Lung (tissue), 12 donors: ENCODE results near the gene MAGED1. TPM values are rescaled to one million over a fixed set of nuclear protein-coding genes. Genes with fewer than 3 reads are reported as not detected.
A peak's percentile ranks its signal among the peaks of the same experiment; 100 is the strongest.

Experiments
- ATAC-seq: fragments of 200-7000 bp; cut with Tn5 transposase; one replicate; pipeline ENCODE4 v1.9.1; 2020; ENCODE audit warnings: moderate number of reproducible peaks; ENCODE audit not compliant: insufficient read depth, low FRiP score
- DNase-seq, 3 donors: peaks; one replicate each; pipeline ENCODE4 v3.0.0-alpha.2; 2013 to 2017
- H3K27ac ChIP-seq, 2 donors: one replicate each; pipeline ENCODE4 v1.5.1; 2013; ENCODE audit warnings: mild to moderate bottlenecking in 2 of 2, moderate library complexity in 2 of 2, control low read depth in 1 of 2, inconsistent platforms in 1 of 2, low read depth in 1 of 2, low read length in 1 of 2
- H3K27me3 ChIP-seq, 3 donors: one replicate each; pipeline ENCODE4 v1.5.1; 2013; ENCODE audit warnings: low read length in 2 of 3; ENCODE audit not compliant: control insufficient read depth in 3 of 3, insufficient read depth in 3 of 3
- H3K36me3 ChIP-seq, 4 donors: one replicate each; pipeline ENCODE4 v1.5.1; 2013; ENCODE audit warnings: low read length in 4 of 4, mild to moderate bottlenecking in 1 of 4, moderate library complexity in 1 of 4; ENCODE audit not compliant: control insufficient read depth in 4 of 4, insufficient read depth in 4 of 4
- H3K4me1 ChIP-seq, 5 donors: one replicate each; pipeline ENCODE4 v1.5.1; 2013; ENCODE audit warnings: low read length in 5 of 5, mild to moderate bottlenecking in 2 of 5, moderate library complexity in 1 of 5; ENCODE audit not compliant: control insufficient read depth in 5 of 5, insufficient read depth in 5 of 5
- H3K4me3 ChIP-seq: one replicate; pipeline ENCODE4 v1.5.1; 2013; ENCODE audit warnings: mild to moderate bottlenecking, control low read depth, moderate library complexity
- H3K9ac ChIP-seq, 2 donors: one replicate each; pipeline ENCODE4 v1.5.1; 2013; ENCODE audit warnings: low read length in 2 of 2, control low read depth in 1 of 2; ENCODE audit not compliant: insufficient read depth in 1 of 2
- H3K9me3 ChIP-seq, 4 donors: one replicate each; pipeline ENCODE4 v1.5.1; 2013; ENCODE audit warnings: low read length in 3 of 4, mild to moderate bottlenecking in 1 of 4, moderate library complexity in 1 of 4; ENCODE audit not compliant: control insufficient read depth in 4 of 4, insufficient read depth in 3 of 4
- WGBS, 2 donors: extraction: QIAGEN DNeasy Blood & Tissue Kit; methylation state at CpG; one replicate each; pipeline ENCODE4 v1.1.7; 2013; 5-methylcytosine and 5-hydroxymethylcytosine counted together
- polyA plus RNA-seq, 2 donors: library from polyadenylated mRNA; stranded (reverse); fragments of 200-250 nt; gene quantifications; one replicate each; pipeline ENCODE4 v1.2.1, GENCODE V29; 2013
- total RNA-seq, 2 donors: library from RNA; depleted of rRNA in 1 of 2; stranded (reverse); fragments of >200 nt in 1 of 2; gene quantifications; one replicate each; pipeline ENCODE4 v1.2.1, GENCODE V29; 2014 to 2021
- TF ChIP-seq, protein P1 (sequence below): IDR thresholded peaks from 2 replicates; pipeline ENCODE4 v1.5.1; 2012; ENCODE audit warnings: mild to moderate bottlenecking; ENCODE audit errors: control extremely low read depth, extremely low read depth
- donor health status: control.
- donor health status: control.
- donor health status: Bipolar disorder and iron deficiency.
- donor health status: healthy.
- donor health status: DM: yes; HTN: yes; CAD: no.

Gene MAGED1
- total and polyA plus RNA-seq, 4 donors: 28.3 to 111 (median 73.1) TPM

DNA sequence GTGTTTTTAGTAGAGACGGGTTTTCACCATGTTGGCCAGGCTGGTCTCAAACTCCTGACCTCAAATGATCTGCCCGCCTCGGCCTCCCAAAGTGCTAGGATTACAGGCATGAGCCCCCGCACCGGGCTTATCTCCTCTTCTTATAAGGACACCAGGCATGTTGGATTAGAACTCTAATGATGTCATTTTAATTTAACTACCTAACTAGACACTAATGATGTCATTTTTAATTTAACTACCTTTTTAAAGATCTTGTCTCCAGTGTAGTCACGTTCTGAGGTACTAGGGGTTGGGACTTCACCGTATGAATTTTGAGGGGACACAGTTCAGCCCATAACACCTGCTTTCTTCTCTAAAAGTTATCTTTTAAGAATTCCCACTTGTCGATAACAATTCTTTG lies 37.7 kb upstream of the MAGED1 start:
- Histone ChIP-seq H3K36me3 (no peaks in the 10 kb centered on the region), H3K9ac (no peak overlapping the region), H3K27me3 (peaks cover 0 to 6% (median 2%) of the 10 kb centered on the region in 3 donors), H3K4me1 (no peaks in the 10 kb centered on the region), H3K4me3 (no peak overlapping the region), H3K9me3 (peaks cover 0 to 4% (median 0%) of the 10 kb centered on the region in 4 donors), H3K27ac (no peak overlapping the region)
- TF ChIP-seq, protein P1, sequence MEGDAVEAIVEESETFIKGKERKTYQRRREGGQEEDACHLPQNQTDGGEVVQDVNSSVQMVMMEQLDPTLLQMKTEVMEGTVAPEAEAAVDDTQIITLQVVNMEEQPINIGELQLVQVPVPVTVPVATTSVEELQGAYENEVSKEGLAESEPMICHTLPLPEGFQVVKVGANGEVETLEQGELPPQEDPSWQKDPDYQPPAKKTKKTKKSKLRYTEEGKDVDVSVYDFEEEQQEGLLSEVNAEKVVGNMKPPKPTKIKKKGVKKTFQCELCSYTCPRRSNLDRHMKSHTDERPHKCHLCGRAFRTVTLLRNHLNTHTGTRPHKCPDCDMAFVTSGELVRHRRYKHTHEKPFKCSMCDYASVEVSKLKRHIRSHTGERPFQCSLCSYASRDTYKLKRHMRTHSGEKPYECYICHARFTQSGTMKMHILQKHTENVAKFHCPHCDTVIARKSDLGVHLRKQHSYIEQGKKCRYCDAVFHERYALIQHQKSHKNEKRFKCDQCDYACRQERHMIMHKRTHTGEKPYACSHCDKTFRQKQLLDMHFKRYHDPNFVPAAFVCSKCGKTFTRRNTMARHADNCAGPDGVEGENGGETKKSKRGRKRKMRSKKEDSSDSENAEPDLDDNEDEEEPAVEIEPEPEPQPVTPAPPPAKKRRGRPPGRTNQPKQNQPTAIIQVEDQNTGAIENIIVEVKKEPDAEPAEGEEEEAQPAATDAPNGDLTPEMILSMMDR: no peak
- no peak for DNase-seq
- 90 to 97% methylated on average over 7 to 8 of the region's 8 CpGs for WGBS, 2 donors
- ATAC-seq: no peak

DNA sequence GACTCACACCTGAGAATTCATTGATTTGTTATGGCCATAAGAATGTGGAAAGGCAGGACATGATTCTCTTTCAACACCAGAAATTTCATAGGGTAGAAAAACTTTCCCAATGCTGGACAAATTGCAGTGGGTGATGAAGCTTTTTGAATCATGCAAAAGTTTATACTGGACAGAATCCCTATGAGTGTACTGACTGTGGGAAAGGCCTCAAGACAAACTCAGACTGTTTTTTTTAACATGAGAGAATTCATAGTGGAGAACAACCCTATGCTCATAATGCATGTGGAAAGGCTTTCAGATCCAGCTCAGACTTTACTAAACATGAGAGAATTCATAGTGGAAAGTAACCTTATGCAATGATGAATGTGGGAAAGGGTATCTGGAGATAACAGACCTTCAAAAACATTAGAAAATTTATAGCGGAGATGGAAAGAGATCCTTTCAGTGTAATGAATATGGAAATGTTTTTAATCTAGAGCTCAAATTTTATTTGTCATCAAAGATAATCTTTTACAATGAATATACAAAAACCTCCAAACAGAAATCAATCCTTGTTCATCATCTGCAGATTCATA lies 36.2 kb upstream of the MAGED1 start:
- DNase-seq (no peak), ATAC-seq (no peak)
- Histone ChIP-seq H3K9me3 (peaks cover 0 to 4% (median 0%) of the 10 kb centered on the region in 4 donors), H3K9ac (no peak overlapping the region), H3K27me3 (peaks cover 0 to 4% (median 0%) of the 10 kb centered on the region in 3 donors), H3K4me1 (no peaks in the 10 kb centered on the region), H3K4me3 (no peak overlapping the region), H3K27ac (no peak overlapping the region), H3K36me3 (no peaks in the 10 kb centered on the region)
- WGBS, 2 donors: 95 to 100% methylated on average over 1 of the region's 1 CpG
- TF ChIP-seq, protein P1: no peak

DNA sequence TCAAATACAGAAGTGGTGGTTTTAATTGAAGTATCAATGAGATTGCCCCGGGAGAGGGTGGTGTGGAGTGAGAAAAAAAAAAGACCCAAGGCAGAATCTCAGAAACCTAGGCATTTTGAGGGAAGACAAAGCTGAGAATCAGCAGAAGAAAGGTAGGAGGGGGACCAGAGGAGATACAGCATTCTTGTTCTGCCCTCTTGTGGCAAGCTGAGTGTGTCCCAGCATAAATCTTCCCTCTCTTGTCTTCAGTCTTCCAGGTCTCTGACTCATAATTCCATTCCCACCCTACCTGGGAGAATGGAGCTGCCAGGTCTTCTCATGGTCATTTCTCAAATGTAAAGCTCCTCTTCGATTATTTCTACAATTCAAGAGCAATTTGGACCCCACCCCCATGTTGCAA lies 32.7 kb upstream of the MAGED1 start:
- no peak overlapping the region for H3K4me3 ChIP-seq
- H3K4me1 ChIP-seq: no peaks in the 10 kb centered on the region
- TF ChIP-seq, protein P1: peak; percentile 4
- H3K9me3 ChIP-seq: peaks cover 0 to 4% (median 0%) of the 10 kb centered on the region in 4 donors
- H3K27me3 ChIP-seq: no peaks in the 10 kb centered on the region
- no peak overlapping the region for H3K27ac ChIP-seq
- H3K36me3 ChIP-seq: no peaks in the 10 kb centered on the region
- WGBS, 2 donors: 14 to 37% methylated on average over 2 of the region's 2 CpGs
- ATAC-seq (peak; percentile 34), DNase-seq (peak in 2 of 3 donors; percentile 14 to 42)
- no peak overlapping the region for H3K9ac ChIP-seq

DNA sequence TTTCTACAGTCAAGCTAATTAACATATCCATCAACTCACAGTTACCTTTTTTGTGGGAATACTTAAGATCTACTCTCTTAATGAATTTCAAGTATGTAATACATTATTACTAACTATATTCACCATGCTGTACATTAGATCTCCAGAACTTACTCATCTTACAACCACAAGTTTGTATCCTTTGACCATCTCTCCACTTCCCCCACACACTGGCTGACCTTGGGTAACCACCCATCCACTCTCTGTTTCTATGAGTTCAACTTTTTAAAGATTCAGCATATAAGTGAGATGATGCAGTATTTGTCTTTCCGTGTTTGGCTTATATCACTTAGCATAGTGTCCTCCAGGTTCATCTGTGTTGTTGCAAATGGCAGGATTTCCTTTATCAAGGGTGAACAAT lies 30.5 kb upstream of the MAGED1 start:
- Histone ChIP-seq H3K9ac (no peak overlapping the region), H3K36me3 (no peaks in the 10 kb centered on the region), H3K27me3 (no peaks in the 10 kb centered on the region), H3K4me1 (no peaks in the 10 kb centered on the region), H3K4me3 (no peak overlapping the region), H3K27ac (no peak overlapping the region), H3K9me3 (no peaks in the 10 kb centered on the region)
- WGBS, 2 donors: 78 to 93% methylated on average over 1 of the region's 1 CpG
- ATAC-seq (no peak), DNase-seq (no peak)
- TF ChIP-seq, protein P1: no peak
